ENCODE results near the gene CCT6B. TPM values are rescaled to one million over a fixed set of nuclear protein-coding genes. Genes with fewer than 3 reads are reported as not detected.

The CCT6B gene
- total and polyA plus RNA-seq, 2 of the 13 experiments (the other 11 are each of a cell fraction or from before 2014, with no cell fraction given), result 0.41 to 1.4 TPM

DNA sequence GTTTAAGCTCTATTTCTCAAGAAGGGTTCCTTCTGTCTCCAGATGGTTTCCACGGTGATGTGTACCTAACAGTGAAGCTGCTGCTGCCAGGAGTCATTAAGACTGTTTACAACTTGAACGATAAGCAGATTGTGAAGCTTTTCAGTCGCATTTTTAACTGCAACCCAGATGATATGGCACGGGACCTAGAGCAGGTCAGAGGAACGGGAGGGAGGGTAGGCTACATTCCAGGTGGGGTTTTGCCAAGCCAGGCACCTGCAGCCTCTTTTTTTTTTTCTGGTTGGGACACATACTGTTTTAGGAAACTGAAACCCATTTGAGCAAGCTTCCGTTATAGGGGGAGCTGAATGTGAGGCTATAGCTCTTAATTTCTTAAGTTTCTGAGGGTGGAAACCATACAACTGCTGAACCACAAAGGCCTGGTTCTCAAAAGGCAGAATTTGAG is 29.7 kb upstream of the CCT6B start:
- FAIRE-seq (no peak), DNase-seq (ENCODE audit: low spot score) (no peak), ATAC-seq (no peak)
- Histone ChIP-seq H3K27ac (ENCODE audit: extremely low read length, insufficient read depth, low read length) (no peak overlapping the region), H4K20me1 (ENCODE audit: insufficient read depth, low read length) (no peaks in the 10 kb centered on the region), H3K36me3 (replicated peaks in 1 of 2; ENCODE audit: control insufficient read depth in 1 of 2, insufficient read depth in 2 of 2, low read length in 2 of 2) (peaks cover 18 to 87% of the 10 kb centered on the region in 2 experiments), H3K4me2 (ENCODE audit: low read depth, low read length) (no peak overlapping the region), H3K4me3 (replicated peaks in 1 of 3; ENCODE audit: insufficient read depth in 1 of 3, low read depth in 2 of 3, low read length in 3 of 3) (no peak overlapping the region), H3K4me1 (ENCODE audit: insufficient read depth, low read length) (no peaks in the 10 kb centered on the region), H3K9ac (ENCODE audit: insufficient read depth, low read depth, low read length) (no peak overlapping the region), H3K9me3 (ENCODE audit: low read length) (no peaks in the 10 kb centered on the region), H3K27me3 (ENCODE audit: control insufficient read depth in 1 of 2, insufficient read depth in 2 of 2, low read length in 2 of 2) (no peaks in the 10 kb centered on the region), H2AFZ (ENCODE audit: low read length) (no peak overlapping the region), H3K79me2 (ENCODE audit: insufficient read depth, low read length) (peaks cover 2% of the 10 kb centered on the region)
- ChIA-PET POLR2A (no interaction called here), CTCF (ENCODE audit: low intra/inter-chr PET ratio, low total read pairs) (no interaction called here)
- intact Hi-C loops (cut with micrococcal nuclease; ENCODE audit: unreplicated experiment) (no loop called here), in situ Hi-C loops (cut with HindIII; ENCODE audit: extremely low pct_ligation_motif_present, low pct_unique_long_range_greater_than_20kb) (no loop called here)
- 98% methylated on average over 6 of the region's 6 CpGs for WGBS (ENCODE audit: low lambda C conversion rate)
- no TSS peak for BruUV-seq (replicated peaks)
- no peak for TF ChIP-seq ONECUT2 (CRISPR knock-in tag; IDR thresholded peaks at IDR 0.05)
- no peak for TF ChIP-seq MIXL1 (CRISPR knock-in tag; IDR thresholded peaks at IDR 0.05)
- TF ChIP-seq, protein P1, sequence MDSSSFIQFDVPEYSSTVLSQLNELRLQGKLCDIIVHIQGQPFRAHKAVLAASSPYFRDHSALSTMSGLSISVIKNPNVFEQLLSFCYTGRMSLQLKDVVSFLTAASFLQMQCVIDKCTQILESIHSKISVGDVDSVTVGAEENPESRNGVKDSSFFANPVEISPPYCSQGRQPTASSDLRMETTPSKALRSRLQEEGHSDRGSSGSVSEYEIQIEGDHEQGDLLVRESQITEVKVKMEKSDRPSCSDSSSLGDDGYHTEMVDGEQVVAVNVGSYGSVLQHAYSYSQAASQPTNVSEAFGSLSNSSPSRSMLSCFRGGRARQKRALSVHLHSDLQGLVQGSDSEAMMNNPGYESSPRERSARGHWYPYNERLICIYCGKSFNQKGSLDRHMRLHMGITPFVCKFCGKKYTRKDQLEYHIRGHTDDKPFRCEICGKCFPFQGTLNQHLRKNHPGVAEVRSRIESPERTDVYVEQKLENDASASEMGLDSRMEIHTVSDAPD (CRISPR knock-in tag; IDR thresholded peaks at IDR 0.05), result no peak
- TF ChIP-seq ZNF260 (CRISPR knock-in tag; IDR thresholded peaks at IDR 0.05; ENCODE audit: borderline replicate concordance, low read depth), result no peak
- no peak for TF ChIP-seq ZNF614 (CRISPR knock-in tag; IDR thresholded peaks at IDR 0.05; ENCODE audit: borderline replicate concordance)
- TF ChIP-seq YY1 (IDR thresholded peaks at IDR 0.05; ENCODE audit: insufficient read depth, insufficient replicate concordance, low read depth, low read length), result no peak
- TF ChIP-seq RAD21 (CRISPR knock-in tag; IDR thresholded peaks at IDR 0.05), result no peak
- TF ChIP-seq SIN3A (IDR thresholded peaks at IDR 0.05; ENCODE audit: borderline replicate concordance, low read depth, low read length), result no peak
- TF ChIP-seq, protein P2, sequence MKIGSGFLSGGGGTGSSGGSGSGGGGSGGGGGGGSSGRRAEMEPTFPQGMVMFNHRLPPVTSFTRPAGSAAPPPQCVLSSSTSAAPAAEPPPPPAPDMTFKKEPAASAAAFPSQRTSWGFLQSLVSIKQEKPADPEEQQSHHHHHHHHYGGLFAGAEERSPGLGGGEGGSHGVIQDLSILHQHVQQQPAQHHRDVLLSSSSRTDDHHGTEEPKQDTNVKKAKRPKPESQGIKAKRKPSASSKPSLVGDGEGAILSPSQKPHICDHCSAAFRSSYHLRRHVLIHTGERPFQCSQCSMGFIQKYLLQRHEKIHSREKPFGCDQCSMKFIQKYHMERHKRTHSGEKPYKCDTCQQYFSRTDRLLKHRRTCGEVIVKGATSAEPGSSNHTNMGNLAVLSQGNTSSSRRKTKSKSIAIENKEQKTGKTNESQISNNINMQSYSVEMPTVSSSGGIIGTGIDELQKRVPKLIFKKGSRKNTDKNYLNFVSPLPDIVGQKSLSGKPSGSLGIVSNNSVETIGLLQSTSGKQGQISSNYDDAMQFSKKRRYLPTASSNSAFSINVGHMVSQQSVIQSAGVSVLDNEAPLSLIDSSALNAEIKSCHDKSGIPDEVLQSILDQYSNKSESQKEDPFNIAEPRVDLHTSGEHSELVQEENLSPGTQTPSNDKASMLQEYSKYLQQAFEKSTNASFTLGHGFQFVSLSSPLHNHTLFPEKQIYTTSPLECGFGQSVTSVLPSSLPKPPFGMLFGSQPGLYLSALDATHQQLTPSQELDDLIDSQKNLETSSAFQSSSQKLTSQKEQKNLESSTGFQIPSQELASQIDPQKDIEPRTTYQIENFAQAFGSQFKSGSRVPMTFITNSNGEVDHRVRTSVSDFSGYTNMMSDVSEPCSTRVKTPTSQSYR (CRISPR knock-in tag; IDR thresholded peaks at IDR 0.05; ENCODE audit: borderline replicate concordance), result no peak
- no peak for TF ChIP-seq ZSCAN21 (CRISPR knock-in tag; IDR thresholded peaks at IDR 0.05; ENCODE audit: borderline replicate concordance)
- TF ChIP-seq, protein P3, sequence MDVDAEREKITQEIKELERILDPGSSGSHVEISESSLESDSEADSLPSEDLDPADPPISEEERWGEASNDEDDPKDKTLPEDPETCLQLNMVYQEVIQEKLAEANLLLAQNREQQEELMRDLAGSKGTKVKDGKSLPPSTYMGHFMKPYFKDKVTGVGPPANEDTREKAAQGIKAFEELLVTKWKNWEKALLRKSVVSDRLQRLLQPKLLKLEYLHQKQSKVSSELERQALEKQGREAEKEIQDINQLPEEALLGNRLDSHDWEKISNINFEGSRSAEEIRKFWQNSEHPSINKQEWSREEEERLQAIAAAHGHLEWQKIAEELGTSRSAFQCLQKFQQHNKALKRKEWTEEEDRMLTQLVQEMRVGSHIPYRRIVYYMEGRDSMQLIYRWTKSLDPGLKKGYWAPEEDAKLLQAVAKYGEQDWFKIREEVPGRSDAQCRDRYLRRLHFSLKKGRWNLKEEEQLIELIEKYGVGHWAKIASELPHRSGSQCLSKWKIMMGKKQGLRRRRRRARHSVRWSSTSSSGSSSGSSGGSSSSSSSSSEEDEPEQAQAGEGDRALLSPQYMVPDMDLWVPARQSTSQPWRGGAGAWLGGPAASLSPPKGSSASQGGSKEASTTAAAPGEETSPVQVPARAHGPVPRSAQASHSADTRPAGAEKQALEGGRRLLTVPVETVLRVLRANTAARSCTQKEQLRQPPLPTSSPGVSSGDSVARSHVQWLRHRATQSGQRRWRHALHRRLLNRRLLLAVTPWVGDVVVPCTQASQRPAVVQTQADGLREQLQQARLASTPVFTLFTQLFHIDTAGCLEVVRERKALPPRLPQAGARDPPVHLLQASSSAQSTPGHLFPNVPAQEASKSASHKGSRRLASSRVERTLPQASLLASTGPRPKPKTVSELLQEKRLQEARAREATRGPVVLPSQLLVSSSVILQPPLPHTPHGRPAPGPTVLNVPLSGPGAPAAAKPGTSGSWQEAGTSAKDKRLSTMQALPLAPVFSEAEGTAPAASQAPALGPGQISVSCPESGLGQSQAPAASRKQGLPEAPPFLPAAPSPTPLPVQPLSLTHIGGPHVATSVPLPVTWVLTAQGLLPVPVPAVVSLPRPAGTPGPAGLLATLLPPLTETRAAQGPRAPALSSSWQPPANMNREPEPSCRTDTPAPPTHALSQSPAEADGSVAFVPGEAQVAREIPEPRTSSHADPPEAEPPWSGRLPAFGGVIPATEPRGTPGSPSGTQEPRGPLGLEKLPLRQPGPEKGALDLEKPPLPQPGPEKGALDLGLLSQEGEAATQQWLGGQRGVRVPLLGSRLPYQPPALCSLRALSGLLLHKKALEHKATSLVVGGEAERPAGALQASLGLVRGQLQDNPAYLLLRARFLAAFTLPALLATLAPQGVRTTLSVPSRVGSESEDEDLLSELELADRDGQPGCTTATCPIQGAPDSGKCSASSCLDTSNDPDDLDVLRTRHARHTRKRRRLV (CRISPR knock-in tag; IDR thresholded peaks at IDR 0.05), result no peak
- no peak for TF ChIP-seq ZSCAN29 (CRISPR knock-in tag; conservative IDR thresholded peaks at IDR 0.05)
- TF ChIP-seq NFE2 (CRISPR knock-in tag; IDR thresholded peaks at IDR 0.05), result no peak
